Measurements from ENCODE around the gene TMEM151B.
"Not testable (repeated sequence)": the region's sequence is repeated elsewhere in the genome, so short reads cannot be mapped to it uniquely, and the experiment has no call there.

GRCh38 chr6:44231426-44231825 lies 38.8 kb upstream of the TMEM151B start:
- not testable (repeated sequence) for TF ChIP-seq CTCF, EZH2 (IDR thresholded peaks at IDR 0.05)
